GM10266 (cell line): ENCODE measurements around the gene DPH1.

Experiments used
- DNase-seq: peaks from one replicate; pipeline ENCODE4 v3.0.0; 2012; ENCODE audit errors: extremely low spot score
- CTCF ChIP-seq: IDR thresholded peaks from 2 replicates; pipeline ENCODE4 v1.5.1; 2012; ENCODE audit warnings: mild to moderate bottlenecking, low read depth; ENCODE audit not compliant: control insufficient read depth, insufficient read depth; ENCODE audit errors: missing control alignments

Gene DPH1

GRCh38 chr17:2017274-2017941 lies 12.5 kb upstream of the DPH1 start:
- TF ChIP-seq CTCF: no peak
- peak; percentile 65 for DNase-seq

GRCh38 chr17:2018716-2019510 lies 11.0 kb upstream of the DPH1 start:
- TF ChIP-seq CTCF: no peak
- DNase-seq: no peak

GRCh38 chr17:2019723-2020122 lies 10.2 kb upstream of the DPH1 start:
- DNase-seq: no peak
- no peak for TF ChIP-seq CTCF

- no peak for TF ChIP-seq CTCF
- no peak for DNase-seq
Observed at GRCh38 chr17:2020721-2021120, 9.2 kb upstream of the DPH1 start.

- DNase-seq: no peak
Observed at GRCh38 chr17:2022647-2023240, 7.2 kb upstream of the DPH1 start.

GRCh38 chr17:2023256-2023655 lies 6.7 kb upstream of the DPH1 start:
- DNase-seq: no peak
- TF ChIP-seq CTCF: no peak

More at GRCh38 chr17:2022647-2023240, 7.2 kb upstream of the DPH1 start:
- TF ChIP-seq CTCF: no peak
